BJ (cell line): Measurements from ENCODE around the gene RPS26. TPM values are rescaled to one million over a fixed set of nuclear protein-coding genes. Genes with fewer than 3 reads are reported as not detected.
"Not testable (repeated sequence)": the region's sequence is repeated elsewhere in the genome, so short reads cannot be mapped to it uniquely, and the experiment has no call there.

ENCODE experiments used
- CTCF ChIA-PET: fragments of 350-600 bp; formaldehyde crosslinking; extraction: SDS; loops from one replicate; lab custom pipeline; 2021; ENCODE audit warnings: antibody characterized with exemption, inconsistent platforms; lab: Yijun Ruan, JAX
- POLR2A ChIA-PET: fragments of 300-600 bp; sonication (Branson Sonifier 250); formaldehyde crosslinking; extraction: SDS; loops from one replicate; lab custom pipeline; 2021; ENCODE audit warnings: antibody characterized with exemption; lab: Charles Lee
- DNase-seq: peaks from one replicate; pipeline ENCODE4 v3.0.0-alpha.2; 2011; ENCODE audit warnings: low read depth
- H3K27me3 ChIP-seq: 2 replicates; pipeline ENCODE4 v1.6.0; 2011; ENCODE audit warnings: low read length; ENCODE audit not compliant: control insufficient read depth, insufficient read depth
- H3K36me3 ChIP-seq: 2 replicates; pipeline ENCODE4 v1.5.1; 2011; ENCODE audit warnings: low read length; ENCODE audit not compliant: control insufficient read depth, insufficient read depth
- H3K4me3 ChIP-seq: 2 replicates; pipeline ENCODE4 v1.5.1; 2011; ENCODE audit warnings: low read depth, mild to moderate bottlenecking, control low read depth, low read length
- CTCF ChIP-seq: IDR thresholded peaks from 2 replicates; pipeline ENCODE4 v1.5.1; 2011; ENCODE audit warnings: low read depth, mild to moderate bottlenecking, control low read depth, inconsistent platforms, low read length, moderate library complexity; ENCODE audit not compliant: insufficient read depth
- polyA plus RNA-seq: library from polyadenylated mRNA; depleted of rRNA; stranded (reverse); fragments of >200 nt; gene quantifications from 2 replicates; pipeline ENCODE4 v1.2.3, GENCODE V29; 2011

The RPS26 gene
- polyA plus RNA-seq, 1 experiment = 635 TPM

- Histone ChIP-seq H3K4me3 (no peak overlapping the region), H3K27me3 (no peaks in the 10 kb centered on the region), H3K36me3 (peaks cover 5% of the 10 kb centered on the region)
- POLR2A ChIA-PET = no interaction called here
- CTCF ChIA-PET = interaction anchor here (1.2 kb wide), 1 partner anchor 9 kb away, joined by 3 read pairs; no protein-coding TSS in a partner anchor
- no peak for TF ChIP-seq CTCF
- no peak for DNase-seq
Observed at GRCh38 chr12:56034586-56035332, 7.0 kb upstream of the RPS26 start.

- Histone ChIP-seq H3K4me3 (no peak overlapping the region), H3K27me3 (no peaks in the 10 kb centered on the region), H3K36me3 (peaks cover 5% of the 10 kb centered on the region)
- CTCF ChIA-PET = interaction anchor here (2.2 kb wide), 1 partner anchor 41 kb away, joined by 9 read pairs; the partner anchor contains the start of gene SUOX
- POLR2A ChIA-PET = no interaction called here
- TF ChIP-seq CTCF = no peak
- DNase-seq = no peak
Observed at GRCh38 chr12:56037161-56037560, 4.6 kb upstream of the RPS26 start.

GRCh38 chr12:56038022-56038655 lies 3.6 kb upstream of the RPS26 start:
- Histone ChIP-seq H3K27me3 (no peaks in the 10 kb centered on the region), H3K4me3 (no peak overlapping the region), H3K36me3 (peaks cover 2% of the 10 kb centered on the region)
- no peak for DNase-seq
- ChIA-PET POLR2A (no interaction called here), CTCF (interaction anchor here (2.2 to 3.4 kb wide), 2 partner anchors 9 to 42 kb away, joined by 9 to 27 read pairs; partner anchors contain the start of gene SUOX)
- no peak for TF ChIP-seq CTCF

- CTCF ChIA-PET = interaction anchor here (1.0 to 3.4 kb wide), 5 partner anchors 11 to 303 kb away, joined by 3 to 27 read pairs (median 8); partner anchors contain the start of gene SUOX
- no peak overlapping the region for H3K4me3 ChIP-seq
- no peak for TF ChIP-seq CTCF
- DNase-seq = no peak
- peaks cover 8% of the 10 kb centered on the region for H3K36me3 ChIP-seq
- POLR2A ChIA-PET = no interaction called here
- no peaks in the 10 kb centered on the region for H3K27me3 ChIP-seq
Observed at GRCh38 chr12:56040151-56040550, 1.6 kb upstream of the RPS26 start.

- ChIA-PET CTCF (interaction anchor here (1.0 to 3.4 kb wide), 5 partner anchors 12 to 303 kb away, joined by 3 to 27 read pairs (median 8); partner anchors contain the start of gene SUOX), POLR2A (no interaction called here)
- H3K4me3 ChIP-seq = peak overlapping the region; percentile 81
- no peak for DNase-seq
- no peaks in the 10 kb centered on the region for H3K27me3 ChIP-seq
- no peak for TF ChIP-seq CTCF
- H3K36me3 ChIP-seq = peaks cover 6% of the 10 kb centered on the region
Observed at GRCh38 chr12:56040963-56041551, 661 bp upstream of the RPS26 start.

GRCh38 chr12:56042430-56042813 lies 704 bp downstream of the RPS26 start:
- peak overlapping the region; percentile 81 for H3K4me3 ChIP-seq
- CTCF ChIA-PET, H3K27me3 ChIP-seq, H3K36me3 ChIP-seq, POLR2A ChIA-PET, DNase-seq: not testable (repeated sequence)
